ENCODE results near the gene KIAA0586. TPM values are rescaled to one million over a fixed set of nuclear protein-coding genes. Genes with fewer than 3 reads are reported as not detected.

KIAA0586 gene
- total and polyA plus RNA-seq, 10 of the 15 experiments (the other 5 are each of a cell fraction or from before 2014, with no cell fraction given), result 7.1 to 27.6 (median 19.1) TPM

DNA sequence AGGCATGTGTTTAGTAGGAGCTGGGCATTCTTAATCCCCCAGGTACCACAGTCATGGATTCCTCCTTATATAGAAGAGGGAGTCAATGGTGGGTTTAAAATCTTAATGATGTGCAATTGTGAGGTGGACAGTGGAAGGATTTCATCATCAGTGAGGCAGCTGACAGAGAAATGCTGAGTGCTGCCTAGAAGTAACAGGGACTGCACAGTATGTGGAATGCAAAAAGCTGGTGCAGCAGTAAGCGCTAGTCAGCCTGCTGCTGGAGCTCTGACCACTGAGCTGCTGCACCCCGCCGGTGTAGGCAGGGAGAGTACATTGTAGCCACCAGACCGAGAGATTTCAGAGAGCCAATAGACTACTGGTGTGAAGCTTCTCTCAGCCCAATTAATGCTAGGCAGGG is 129.7 kb downstream of the KIAA0586 start:
- intact Hi-C loops (cut with micrococcal nuclease; ENCODE audit: unreplicated experiment) (no loop called here), in situ Hi-C loops (cut with MboI) (no loop called here)
- Histone ChIP-seq H3K4me1 (ENCODE audit: control insufficient read depth, insufficient read depth, low read length) (no peaks in the 10 kb centered on the region), H4K20me1 (ENCODE audit: control insufficient read depth, insufficient read depth) (no peaks in the 10 kb centered on the region), H3K36me3 (ENCODE audit: control insufficient read depth in 2 of 2, insufficient read depth in 2 of 2, low read length in 1 of 2) (no peaks in the 10 kb centered on the region), H2AFZ (ENCODE audit: control insufficient read depth, low read depth, low read length) (no peak overlapping the region), H3K27me3 (replicated peaks in 1 of 2; ENCODE audit: control insufficient read depth in 2 of 2, insufficient read depth in 2 of 2, low read length in 1 of 2) (no peaks in the 10 kb centered on the region), H3K4me3 (no peak overlapping the region), H3K4me2 (ENCODE audit: control insufficient read depth, insufficient read depth) (no peak overlapping the region), H3K9me3 (replicated peaks; ENCODE audit: control insufficient read depth, insufficient read depth, low read length) (no peaks in the 10 kb centered on the region), H3K9ac (ENCODE audit: control insufficient read depth, insufficient read depth, low read length) (no peak overlapping the region), H3K27ac (ENCODE audit: control insufficient read depth, insufficient read depth) (no peak overlapping the region), H3K79me2 (ENCODE audit: control insufficient read depth, insufficient read depth, low read length) (no peaks in the 10 kb centered on the region)
- FAIRE-seq (no peak), ATAC-seq (no peak; the same call in 2 of the 3 replicates), DNase-seq (ENCODE audit: low read depth, low spot score) (no peak)
- TF ChIP-seq SREBF1 (IDR thresholded peaks at IDR 0.05; ENCODE audit: low read length) (no peak), CBX3 (IDR thresholded peaks at IDR 0.05; ENCODE audit: borderline replicate concordance, low read depth) (no peak), GATAD2B (conservative IDR thresholded peaks at IDR 0.05; ENCODE audit: low read depth) (no peak)
- TF ChIP-seq, protein P1, sequence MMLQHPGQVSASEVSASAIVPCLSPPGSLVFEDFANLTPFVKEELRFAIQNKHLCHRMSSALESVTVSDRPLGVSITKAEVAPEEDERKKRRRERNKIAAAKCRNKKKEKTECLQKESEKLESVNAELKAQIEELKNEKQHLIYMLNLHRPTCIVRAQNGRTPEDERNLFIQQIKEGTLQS (IDR thresholded peaks at IDR 0.05; ENCODE audit: borderline replicate concordance, extremely low read depth, low read depth, low read length), result no peak
- WGBS (ENCODE audit: insufficient coverage, insufficient replicate concordance, low lambda C conversion rate, missing lambda C conversion rate), result 54% methylated on average over 4 of the region's 4 CpGs
- ChIA-PET RAD21 (ENCODE audit: unreplicated experiment) (no interaction called here), SMC1A (ENCODE audit: uncharacterized antibody, unreplicated experiment) (interaction anchor here (0.6 to 1.7 kb wide), 4 partner anchors 9 to 56 kb away, joined by 3 to 4 read pairs (median 4); no protein-coding TSS in a partner anchor), POLR2A (interaction anchor here (0.6 to 0.7 kb wide), 2 partner anchors 9 to 98 kb away, joined by 3 to 4 read pairs; no protein-coding TSS in a partner anchor), CTCF (interaction anchor here (0.9 to 1.2 kb wide), 2 partner anchors 10 to 866 kb away, joined by 3 to 5 read pairs; no protein-coding TSS in a partner anchor)
- BruUV-seq (replicated peaks), result no TSS peak

DNA sequence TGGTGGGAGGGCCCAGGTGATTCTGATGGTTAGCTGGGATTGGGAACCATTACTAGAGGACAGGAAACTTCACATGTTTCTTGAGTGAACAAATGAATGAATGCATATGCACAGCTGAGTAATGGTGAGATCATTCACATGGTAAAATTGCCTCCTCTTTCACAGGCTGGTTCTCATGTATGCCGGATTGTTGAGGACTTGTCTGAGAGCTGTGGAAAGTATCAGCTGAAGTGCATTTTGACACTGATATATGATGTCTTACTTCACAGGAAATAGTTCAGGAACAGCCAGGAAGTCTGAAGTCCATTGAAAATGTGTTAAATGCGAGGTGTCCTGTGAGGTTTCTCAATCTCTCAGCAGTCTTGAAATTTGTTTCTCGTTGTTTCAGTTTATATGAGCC is 132.7 kb downstream of the KIAA0586 start:
- RAD21 ChIA-PET (ENCODE audit: unreplicated experiment), result interaction anchor here (0.9 to 2.1 kb wide), 2 partner anchors 10 to 39 kb away, joined by 3 to 7 read pairs; no protein-coding TSS in a partner anchor
- Histone ChIP-seq H3K27ac (ENCODE audit: control insufficient read depth, insufficient read depth) (no peak overlapping the region), H3K9ac (ENCODE audit: control insufficient read depth, insufficient read depth, low read length) (no peak overlapping the region), H3K4me1 (ENCODE audit: control insufficient read depth, insufficient read depth, low read length) (no peaks in the 10 kb centered on the region), H3K9me3 (replicated peaks; ENCODE audit: control insufficient read depth, insufficient read depth, low read length) (no peaks in the 10 kb centered on the region), H4K20me1 (ENCODE audit: control insufficient read depth, insufficient read depth) (no peaks in the 10 kb centered on the region), H3K27me3 (replicated peaks in 1 of 2; ENCODE audit: control insufficient read depth in 2 of 2, insufficient read depth in 2 of 2, low read length in 1 of 2) (no peaks in the 10 kb centered on the region), H2AFZ (ENCODE audit: control insufficient read depth, low read depth, low read length) (peak overlapping the region; percentile 44; the same call in 1 of the 2 replicates), H3K79me2 (ENCODE audit: control insufficient read depth, insufficient read depth, low read length) (no peaks in the 10 kb centered on the region), H3K4me2 (ENCODE audit: control insufficient read depth, insufficient read depth) (no peak overlapping the region), H3K36me3 (ENCODE audit: control insufficient read depth in 2 of 2, insufficient read depth in 2 of 2, low read length in 1 of 2) (no peaks in the 10 kb centered on the region), H3K4me3 (no peak overlapping the region)
- in situ Hi-C loops (cut with MboI), result no loop called here
- DNase-seq (ENCODE audit: low read depth, low spot score) (no peak), FAIRE-seq (peak; percentile 7), ATAC-seq (peak; percentile 32; the same call in 2 of the 3 replicates)
- POLR2A ChIA-PET, result interaction anchor here (0.7 kb wide), 1 partner anchor 24 kb away, joined by 3 read pairs; no protein-coding TSS in a partner anchor
- BruUV-seq (replicated peaks), result no TSS peak
- intact Hi-C loops (cut with micrococcal nuclease; ENCODE audit: unreplicated experiment), result loop anchor here (5.0 kb wide), 1 partner anchor 77 kb away; the partner anchor contains the start of gene DACT1
- SMC1A ChIA-PET (ENCODE audit: uncharacterized antibody, unreplicated experiment), result interaction anchor here (0.6 to 3.0 kb wide), 9 partner anchors 10 to 77 kb away, joined by 3 to 16 read pairs (median 4); no protein-coding TSS in a partner anchor
- 7% methylated on average over 3 of the region's 3 CpGs for WGBS (ENCODE audit: insufficient coverage, insufficient replicate concordance, low lambda C conversion rate, missing lambda C conversion rate)
- CTCF ChIA-PET, result interaction anchor here (0.9 to 2.0 kb wide), 6 partner anchors 10 to 491 kb away, joined by 3 to 7 read pairs (median 4); no protein-coding TSS in a partner anchor
- TF ChIP-seq ZNF24 (IDR thresholded peaks at IDR 0.05) (peak; percentile 78), PML (IDR thresholded peaks at IDR 0.05; ENCODE audit: low read length) (no peak), SIX5 (IDR thresholded peaks at IDR 0.05; ENCODE audit: low read depth, low read length, severe bottlenecking) (no peak), CHD2 (IDR thresholded peaks at IDR 0.05; ENCODE audit: borderline replicate concordance, low read depth, low read length) (no peak), BHLHE40 (IDR thresholded peaks at IDR 0.05; ENCODE audit: borderline replicate concordance in 1 of 2, low read depth in 2 of 2, low read length in 1 of 2) (no peak), MEF2A (IDR thresholded peaks at IDR 0.05; ENCODE audit: insufficient read depth, low read depth, low read length) (no peak)
- TF ChIP-seq, protein P2, sequence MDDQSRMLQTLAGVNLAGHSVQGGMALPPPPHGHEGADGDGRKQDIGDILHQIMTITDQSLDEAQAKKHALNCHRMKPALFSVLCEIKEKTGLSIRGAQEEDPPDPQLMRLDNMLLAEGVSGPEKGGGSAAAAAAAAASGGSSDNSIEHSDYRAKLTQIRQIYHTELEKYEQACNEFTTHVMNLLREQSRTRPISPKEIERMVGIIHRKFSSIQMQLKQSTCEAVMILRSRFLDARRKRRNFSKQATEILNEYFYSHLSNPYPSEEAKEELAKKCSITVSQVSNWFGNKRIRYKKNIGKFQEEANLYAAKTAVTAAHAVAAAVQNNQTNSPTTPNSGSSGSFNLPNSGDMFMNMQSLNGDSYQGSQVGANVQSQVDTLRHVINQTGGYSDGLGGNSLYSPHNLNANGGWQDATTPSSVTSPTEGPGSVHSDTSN (IDR thresholded peaks at IDR 0.05; ENCODE audit: insufficient replicate concordance, low read depth, low read length), result no peak
- TF ChIP-seq, protein P3, sequence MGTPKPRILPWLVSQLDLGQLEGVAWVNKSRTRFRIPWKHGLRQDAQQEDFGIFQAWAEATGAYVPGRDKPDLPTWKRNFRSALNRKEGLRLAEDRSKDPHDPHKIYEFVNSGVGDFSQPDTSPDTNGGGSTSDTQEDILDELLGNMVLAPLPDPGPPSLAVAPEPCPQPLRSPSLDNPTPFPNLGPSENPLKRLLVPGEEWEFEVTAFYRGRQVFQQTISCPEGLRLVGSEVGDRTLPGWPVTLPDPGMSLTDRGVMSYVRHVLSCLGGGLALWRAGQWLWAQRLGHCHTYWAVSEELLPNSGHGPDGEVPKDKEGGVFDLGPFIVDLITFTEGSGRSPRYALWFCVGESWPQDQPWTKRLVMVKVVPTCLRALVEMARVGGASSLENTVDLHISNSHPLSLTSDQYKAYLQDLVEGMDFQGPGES (IDR thresholded peaks at IDR 0.05), result no peak
- TF ChIP-seq, protein P4, sequence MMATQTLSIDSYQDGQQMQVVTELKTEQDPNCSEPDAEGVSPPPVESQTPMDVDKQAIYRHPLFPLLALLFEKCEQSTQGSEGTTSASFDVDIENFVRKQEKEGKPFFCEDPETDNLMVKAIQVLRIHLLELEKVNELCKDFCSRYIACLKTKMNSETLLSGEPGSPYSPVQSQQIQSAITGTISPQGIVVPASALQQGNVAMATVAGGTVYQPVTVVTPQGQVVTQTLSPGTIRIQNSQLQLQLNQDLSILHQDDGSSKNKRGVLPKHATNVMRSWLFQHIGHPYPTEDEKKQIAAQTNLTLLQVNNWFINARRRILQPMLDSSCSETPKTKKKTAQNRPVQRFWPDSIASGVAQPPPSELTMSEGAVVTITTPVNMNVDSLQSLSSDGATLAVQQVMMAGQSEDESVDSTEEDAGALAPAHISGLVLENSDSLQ (IDR thresholded peaks at IDR 0.05), result 0 out of 2 replicates have a peak, but pooled peaks have one; percentile 14

All from GM12878 (cell line).